CD4-positive, alpha-beta memory T cell (primary cell): ENCODE data around the gene RNF2. TPM values are rescaled to one million over a fixed set of nuclear protein-coding genes. Genes with fewer than 3 reads are reported as not detected.

ENCODE experiments used
- CTCF ChIA-PET: fragments of 350-600 bp; sonication (Branson Sonifier 250); formaldehyde crosslinking; loops from one replicate; lab custom pipeline; 2021; ENCODE audit warnings: inconsistent platforms; ENCODE audit not compliant: partially characterized antibody; lab: Charles Lee
- POLR2A ChIA-PET: fragments of 350-600 bp; sonication (Branson Sonifier 250); formaldehyde crosslinking; loops from one replicate; lab custom pipeline; 2021; ENCODE audit not compliant: partially characterized antibody; lab: Charles Lee
- DNase-seq, 5 donors: peaks; one replicate each; pipeline versions ENCODE4 v3.0.0 to v3.0.0-alpha.2; 2020 to 2022; ENCODE audit warnings: mixed read lengths in 1 of 5
- H3K27ac ChIP-seq: one replicate; pipeline ENCODE4 v1.7.0; 2013; ENCODE audit warnings: low read depth, low read length
- H3K27me3 ChIP-seq: 2 replicates; pipeline ENCODE4 v1.7.0; 2013; ENCODE audit warnings: mild to moderate bottlenecking, low read length, moderate library complexity; ENCODE audit not compliant: insufficient read depth
- H3K36me3 ChIP-seq: 2 replicates; pipeline ENCODE4 v1.7.0; 2013; ENCODE audit warnings: mild to moderate bottlenecking, low read length, moderate library complexity; ENCODE audit not compliant: insufficient read depth
- H3K4me1 ChIP-seq: 2 replicates; pipeline ENCODE4 v1.7.0; 2013; ENCODE audit warnings: mild to moderate bottlenecking, low read length, moderate library complexity; ENCODE audit not compliant: insufficient read depth
- H3K4me3 ChIP-seq, 2 donors: one replicate each; pipeline ENCODE4 v1.7.0; 2013; ENCODE audit warnings: low read length in 2 of 2, mild to moderate bottlenecking in 1 of 2
- H3K9me3 ChIP-seq, 2 donors: one replicate each; pipeline ENCODE4 v1.7.0; 2013; ENCODE audit warnings: low read length in 2 of 2, control low read depth in 1 of 2; ENCODE audit not compliant: control insufficient read depth in 1 of 2
- H3K27ac Mint-ChIP-seq, 7 donors: one replicate each; pipeline ENCODE4 v1.8.0; 2020 to 2021; ENCODE audit warnings: mixed read lengths in 7 of 7, mild to moderate bottlenecking in 6 of 7, inconsistent platforms in 3 of 7, moderate library complexity in 3 of 7
- H3K27me3 Mint-ChIP-seq, 2 donors: one replicate each; pipeline ENCODE4 v1.8.0; 2020 to 2021; ENCODE audit warnings: mixed read lengths in 2 of 2
- H3K36me3 Mint-ChIP-seq, 2 donors: one replicate each; pipeline ENCODE4 v1.8.0; 2020 to 2021; ENCODE audit warnings: mixed read lengths in 2 of 2, inconsistent platforms in 1 of 2, mild to moderate bottlenecking in 1 of 2
- H3K4me1 Mint-ChIP-seq, 4 donors: one replicate each; pipeline ENCODE4 v1.8.0; 2020 to 2021; ENCODE audit warnings: mixed read lengths in 4 of 4, mild to moderate bottlenecking in 1 of 4
- H3K4me3 Mint-ChIP-seq, 8 donors: one replicate each; pipeline ENCODE4 v1.8.0; 2020 to 2021; ENCODE audit warnings: mixed read lengths in 8 of 8, mild to moderate bottlenecking in 7 of 8, moderate library complexity in 6 of 8, inconsistent platforms in 3 of 8
- H3K9me3 Mint-ChIP-seq, 8 donors: one replicate each; pipeline ENCODE4 v1.8.0; 2020 to 2021; ENCODE audit warnings: mixed read lengths in 8 of 8, mild to moderate bottlenecking in 5 of 8, inconsistent platforms in 3 of 8, moderate library complexity in 1 of 8
- intact Hi-C: fragments of 100-400 bp; cut with micrococcal nuclease; formaldehyde crosslinking; loops from one replicate; pipeline ENCODE4 v1.15.1; 2023
- polyA plus RNA-seq, 2 donors: library from polyadenylated mRNA; unstranded; fragments of 300-500 nt; fragmentation: Illumina TruSeq; gene quantifications; one replicate each; pipeline ENCODE4 v1.2.3, GENCODE V29; 2021
- total RNA-seq, 2 experiments: library from RNA; stranded (reverse); gene quantifications; one replicate each; pipeline ENCODE4 v1.2.3, GENCODE V29; 2021

The RNF2 gene
- total and polyA plus RNA-seq, 4 experiments from 2014 or later: 26.5 to 37.1 (median 27.0) TPM

DNA sequence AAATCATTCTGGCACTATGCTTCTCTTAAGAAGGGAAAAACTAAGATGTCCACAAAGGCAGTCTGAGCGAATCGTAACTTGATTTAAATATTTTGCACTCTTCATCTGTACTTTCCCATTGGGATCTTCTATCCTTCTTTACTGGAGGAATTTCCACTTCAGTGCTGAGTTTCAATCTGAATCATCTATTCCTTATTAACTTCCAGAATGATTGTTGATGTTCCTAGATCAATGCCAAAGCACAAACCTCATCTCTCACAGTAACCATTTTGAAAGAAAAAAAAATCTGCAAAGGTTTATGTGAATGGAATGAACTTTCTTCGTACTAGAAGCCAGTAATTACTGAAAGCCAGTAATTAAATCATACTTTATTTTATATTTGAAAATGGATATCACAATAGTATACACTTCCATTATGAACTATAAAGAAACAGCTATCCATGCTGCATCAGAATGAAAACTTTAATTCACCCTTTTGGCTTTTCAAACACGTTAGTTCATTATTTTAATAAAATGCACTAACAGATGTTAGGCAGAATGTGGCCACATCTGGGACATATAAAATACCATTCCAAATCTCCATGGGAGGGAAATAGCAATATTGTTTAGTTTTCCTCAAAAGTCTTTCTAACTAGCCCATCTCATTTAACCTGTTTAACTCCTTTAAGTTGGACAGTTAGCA is 5.5 kb upstream of the RNF2 start:
- Histone ChIP-seq H3K4me3 (no peak overlapping the region), H3K4me1 (peaks cover 9% of the 10 kb centered on the region), H3K27ac (no peak overlapping the region), H3K36me3 (no peaks in the 10 kb centered on the region), H3K9me3 (peaks cover 0 to 3% of the 10 kb centered on the region in 2 donors), H3K27me3 (no peaks in the 10 kb centered on the region)
- no peak overlapping the region for H3K27ac Mint-ChIP-seq
- intact Hi-C loops: no loop called here
- ChIA-PET CTCF (no interaction called here), POLR2A (no interaction called here)
- no peaks in the 10 kb centered on the region for H3K27me3 Mint-ChIP-seq
- H3K4me1 Mint-ChIP-seq: peaks cover 4 to 10% (median 8%) of the 10 kb centered on the region in 4 donors
- H3K9me3 Mint-ChIP-seq: no peaks in the 10 kb centered on the region
- H3K4me3 Mint-ChIP-seq: no peak overlapping the region
- DNase-seq: no peak
- H3K36me3 Mint-ChIP-seq: peaks cover 0 to 1% of the 10 kb centered on the region in 2 donors

DNA sequence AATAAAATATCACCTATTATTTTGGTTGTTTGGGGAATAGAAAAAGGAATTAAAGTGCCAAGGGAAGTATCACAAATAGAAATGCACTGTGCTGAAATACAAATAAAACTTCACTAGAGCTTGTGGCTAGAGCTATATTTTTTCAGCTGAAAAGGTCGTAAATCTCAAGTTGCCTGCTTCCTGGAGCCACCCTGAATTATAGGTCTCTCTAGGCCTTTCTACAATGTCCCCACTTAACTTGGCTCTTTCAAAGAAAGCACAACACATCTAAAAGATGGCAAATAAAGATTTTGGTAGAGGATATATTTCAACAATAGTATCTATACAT is 5.0 kb upstream of the RNF2 start:
- H3K27ac Mint-ChIP-seq: no peak overlapping the region
- Histone ChIP-seq H3K36me3 (no peaks in the 10 kb centered on the region), H3K4me1 (peaks cover 10% of the 10 kb centered on the region), H3K4me3 (no peak overlapping the region), H3K9me3 (peaks cover 0 to 3% of the 10 kb centered on the region in 2 donors), H3K27me3 (no peaks in the 10 kb centered on the region), H3K27ac (no peak overlapping the region)
- CTCF ChIA-PET: no interaction called here
- POLR2A ChIA-PET: no interaction called here
- no peak for DNase-seq
- intact Hi-C loops: no loop called here
- peaks cover 0 to 3% of the 10 kb centered on the region in 2 donors for H3K36me3 Mint-ChIP-seq
- H3K4me1 Mint-ChIP-seq: peaks cover 6 to 11% (median 10%) of the 10 kb centered on the region in 4 donors
- H3K4me3 Mint-ChIP-seq: no peak overlapping the region
- no peaks in the 10 kb centered on the region for H3K27me3 Mint-ChIP-seq
- no peaks in the 10 kb centered on the region for H3K9me3 Mint-ChIP-seq

DNA sequence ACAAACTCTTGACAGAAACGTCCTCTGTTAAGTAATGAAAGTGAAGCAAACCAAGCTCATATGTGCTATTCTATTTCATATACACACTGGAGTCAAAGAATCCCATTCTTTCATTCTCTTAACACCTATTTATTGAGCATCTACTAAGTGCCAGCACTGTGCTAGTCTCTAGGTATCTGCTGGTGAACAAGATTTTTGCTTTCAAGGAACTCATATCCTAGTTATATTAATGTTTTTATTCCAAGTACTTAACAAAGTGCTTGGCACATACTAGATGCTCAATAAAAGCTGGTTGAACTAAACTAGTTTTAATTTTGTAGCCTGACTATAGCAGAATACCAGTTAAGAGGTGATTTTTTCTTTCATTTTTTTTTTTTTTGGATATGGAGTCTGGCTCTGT is 3.6 kb upstream of the RNF2 start:
- DNase-seq: no peak
- Mint-ChIP-seq H3K36me3 (peaks cover 0 to 8% of the 10 kb centered on the region in 2 donors), H3K4me1 (peaks cover 11 to 19% (median 17%) of the 10 kb centered on the region in 4 donors), H3K27me3 (no peaks in the 10 kb centered on the region), H3K4me3 (no peak overlapping the region), H3K27ac (no peak overlapping the region), H3K9me3 (no peaks in the 10 kb centered on the region)
- CTCF ChIA-PET: no interaction called here
- POLR2A ChIA-PET: no interaction called here
- intact Hi-C loops: no loop called here
- Histone ChIP-seq H3K4me3 (no peak overlapping the region), H3K36me3 (no peaks in the 10 kb centered on the region), H3K4me1 (peaks cover 13% of the 10 kb centered on the region), H3K9me3 (peaks cover 0 to 3% of the 10 kb centered on the region in 2 donors), H3K27ac (no peak overlapping the region), H3K27me3 (no peaks in the 10 kb centered on the region)

DNA sequence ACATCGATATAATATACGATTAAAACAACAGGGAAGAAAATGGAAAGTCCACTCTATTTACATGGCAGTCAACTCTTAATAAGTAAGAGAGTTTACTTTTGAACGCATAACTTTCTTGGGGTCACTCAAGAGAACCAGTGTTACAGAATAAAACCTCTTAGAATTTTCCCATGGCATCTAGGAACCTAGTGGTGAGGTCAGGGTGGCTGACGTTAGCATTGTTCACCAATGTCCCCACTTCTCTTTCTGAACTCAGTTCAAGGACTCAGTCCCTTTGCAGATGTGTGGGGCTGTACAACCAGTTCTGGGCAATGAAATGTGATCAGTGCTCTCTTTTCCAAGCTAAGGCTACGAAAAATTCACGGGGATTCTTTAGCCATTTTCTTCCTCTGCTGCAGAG is 2.6 kb upstream of the RNF2 start:
- no peaks in the 10 kb centered on the region for H3K27me3 ChIP-seq
- no peak overlapping the region for H3K4me3 ChIP-seq
- H3K4me1 ChIP-seq: peaks cover 22% of the 10 kb centered on the region
- H3K36me3 ChIP-seq: no peaks in the 10 kb centered on the region
- CTCF ChIA-PET: no interaction called here
- Mint-ChIP-seq H3K4me3 (no peak overlapping the region), H3K27ac (peak overlapping the region in 4 of 7 donors; percentile 17 to 59 (median 38)), H3K27me3 (no peaks in the 10 kb centered on the region), H3K4me1 (peaks cover 18 to 29% (median 25%) of the 10 kb centered on the region in 4 donors), H3K36me3 (peaks cover 0 to 8% of the 10 kb centered on the region in 2 donors), H3K9me3 (no peaks in the 10 kb centered on the region)
- H3K27ac ChIP-seq: no peak overlapping the region
- POLR2A ChIA-PET: no interaction called here
- intact Hi-C loops: no loop called here
- DNase-seq: no peak
- peaks cover 0 to 3% of the 10 kb centered on the region in 2 donors for H3K9me3 ChIP-seq

DNA sequence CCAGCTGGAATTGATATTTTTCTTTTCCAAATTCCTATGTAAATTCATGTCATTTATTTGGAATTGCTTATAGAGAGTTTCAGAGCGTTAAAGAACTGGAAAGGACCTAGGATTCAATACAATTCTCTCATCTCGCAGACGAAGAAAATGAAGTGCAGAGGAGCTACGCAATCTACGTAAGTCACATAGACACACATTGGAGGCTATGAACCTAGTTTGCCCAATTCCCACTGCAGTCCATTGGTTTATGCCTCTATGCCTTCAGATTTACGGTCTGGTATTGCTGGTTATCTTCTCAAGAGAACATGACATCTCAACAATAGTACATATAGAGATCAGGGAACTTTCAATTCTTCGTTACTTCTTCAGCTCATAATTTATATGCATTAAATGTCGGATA is 971 bp upstream of the RNF2 start:
- peak overlapping the region; percentile 89 to 96 (median 94) for H3K4me3 Mint-ChIP-seq
- peak overlapping the region; percentile 86 to 98 (median 96) for H3K27ac Mint-ChIP-seq
- Histone ChIP-seq H3K4me3 (no peak overlapping the region), H3K36me3 (no peaks in the 10 kb centered on the region), H3K9me3 (peaks cover 0 to 3% of the 10 kb centered on the region in 2 donors), H3K27ac (peak overlapping the region; percentile 71), H3K4me1 (peaks cover 28% of the 10 kb centered on the region), H3K27me3 (no peaks in the 10 kb centered on the region)
- ChIA-PET CTCF (interaction anchor here (0.9 to 2.9 kb wide), 5 partner anchors 9 to 126 kb away, joined by 3 to 11 read pairs (median 3); no protein-coding TSS in a partner anchor), POLR2A (interaction anchor here (1.0 to 2.3 kb wide), 3 partner anchors 73 to 522 kb away, joined by 3 to 8 read pairs (median 5); no protein-coding TSS in a partner anchor)
- intact Hi-C loops: no loop called here
- no peak for DNase-seq
- H3K36me3 Mint-ChIP-seq: peaks cover 0 to 8% of the 10 kb centered on the region in 2 donors
- H3K27me3 Mint-ChIP-seq: no peaks in the 10 kb centered on the region
- no peaks in the 10 kb centered on the region for H3K9me3 Mint-ChIP-seq
- H3K4me1 Mint-ChIP-seq: peaks cover 28 to 44% (median 37%) of the 10 kb centered on the region in 4 donors

DNA sequence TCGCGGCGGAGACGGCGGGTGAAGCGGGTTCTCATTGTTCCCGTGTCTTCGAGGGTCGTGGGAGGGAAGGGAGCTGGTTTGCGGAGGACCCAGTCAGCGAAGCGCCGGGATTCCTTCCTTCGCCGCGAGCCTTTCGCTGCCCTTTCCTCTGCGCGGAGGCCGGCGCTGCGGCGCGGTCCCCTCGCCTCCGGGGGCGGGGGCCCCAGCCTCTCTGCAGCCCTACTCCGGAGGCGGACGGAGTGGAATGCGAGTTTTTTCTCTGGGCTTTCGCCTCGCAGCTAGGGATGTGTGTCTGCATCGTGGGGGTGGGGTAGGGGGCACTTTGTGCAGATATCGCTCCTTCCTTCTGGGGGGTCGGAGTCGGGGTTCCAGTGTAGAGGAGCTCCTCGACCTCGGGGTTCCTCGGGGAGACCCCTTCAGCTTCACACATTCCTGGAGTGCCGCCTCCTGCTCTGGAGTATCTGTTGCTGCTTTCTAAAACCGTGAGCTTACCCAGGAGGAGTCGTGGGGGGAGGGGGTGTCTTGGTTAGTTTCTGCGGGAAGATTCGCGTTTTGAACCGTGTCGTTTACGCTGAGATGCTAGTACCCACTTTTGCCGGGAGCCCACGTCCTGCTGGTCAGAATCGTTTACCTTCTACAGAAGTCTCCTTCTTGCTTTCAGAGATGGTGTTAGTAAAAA is 595 bp downstream of the RNF2 start:
- peak overlapping the region; percentile 72 to 78 for H3K4me3 ChIP-seq
- ChIA-PET CTCF (interaction anchor here (0.6 to 2.9 kb wide), 9 partner anchors 11 to 320 kb away, joined by 3 to 11 read pairs (median 3); no protein-coding TSS in a partner anchor), POLR2A (interaction anchor here (0.7 to 2.3 kb wide), 12 partner anchors 10 to 521 kb away, joined by 3 to 30 read pairs (median 3); partner anchors contain the start of genes EDEM3, IVNS1ABP, NIBAN1 and SWT1)
- peak overlapping the region; percentile 71 for H3K27ac ChIP-seq
- H3K27me3 ChIP-seq: no peaks in the 10 kb centered on the region
- no peaks in the 10 kb centered on the region for H3K27me3 Mint-ChIP-seq
- H3K4me1 ChIP-seq: peaks cover 31% of the 10 kb centered on the region
- intact Hi-C loops: loop anchor here (1.0 to 5.0 kb wide), 4 partner anchors 74 to 291 kb away; partner anchors contain the start of genes IVNS1ABP, NIBAN1 and SWT1
- H3K36me3 ChIP-seq: no peaks in the 10 kb centered on the region
- peaks cover 0 to 3% of the 10 kb centered on the region in 2 donors for H3K9me3 ChIP-seq
- peak overlapping the region; percentile 74 to 95 (median 93) for H3K27ac Mint-ChIP-seq
- peaks cover 0 to 8% of the 10 kb centered on the region in 2 donors for H3K36me3 Mint-ChIP-seq
- peak overlapping the region; percentile 94 to 99 (median 96) for H3K4me3 Mint-ChIP-seq
- no peaks in the 10 kb centered on the region for H3K9me3 Mint-ChIP-seq
- peaks cover 36 to 58% (median 48%) of the 10 kb centered on the region in 4 donors for H3K4me1 Mint-ChIP-seq
- peak; percentile 6 to 40 (median 16) for DNase-seq

DNA sequence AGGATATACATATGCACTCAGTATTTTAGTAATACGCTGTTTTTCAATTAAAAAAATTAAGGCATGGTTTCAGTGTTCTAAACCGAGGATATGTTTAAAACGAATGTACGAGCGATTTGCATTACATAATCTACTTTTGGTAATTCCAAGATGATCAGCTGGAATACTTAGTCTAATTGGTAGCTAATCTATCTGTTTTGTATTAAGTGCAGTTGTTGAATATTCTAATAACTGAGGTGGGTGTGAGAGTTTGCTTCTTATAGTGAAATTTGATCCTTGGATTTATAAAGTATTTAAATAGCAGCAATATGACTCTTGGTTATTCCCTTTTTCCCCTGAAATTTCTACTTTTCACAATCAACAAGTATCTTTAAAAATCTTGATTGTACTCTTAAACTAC is 1.3 kb downstream of the RNF2 start:
- peaks cover 31% of the 10 kb centered on the region for H3K4me1 ChIP-seq
- peak overlapping the region; percentile 94 to 99 (median 96) for H3K4me3 Mint-ChIP-seq
- peaks cover 0 to 3% of the 10 kb centered on the region in 2 donors for H3K9me3 ChIP-seq
- H3K9me3 Mint-ChIP-seq: no peaks in the 10 kb centered on the region
- peak overlapping the region; percentile 72 to 78 for H3K4me3 ChIP-seq
- ChIA-PET POLR2A (interaction anchor here (1.0 to 2.3 kb wide), 3 partner anchors 32 to 111 kb away, joined by 3 to 30 read pairs (median 10); partner anchors contain the start of genes NIBAN1, SWT1 and TRMT1L), CTCF (interaction anchor here (1.0 to 2.9 kb wide), 4 partner anchors 11 to 111 kb away, joined by 3 to 7 read pairs (median 3); no protein-coding TSS in a partner anchor)
- H3K27me3 ChIP-seq: no peaks in the 10 kb centered on the region
- H3K27ac Mint-ChIP-seq: peak overlapping the region; percentile 74 to 95 (median 93)
- H3K36me3 ChIP-seq: no peaks in the 10 kb centered on the region
- no peaks in the 10 kb centered on the region for H3K27me3 Mint-ChIP-seq
- DNase-seq: no peak
- peak overlapping the region; percentile 71 for H3K27ac ChIP-seq
- intact Hi-C loops: loop anchor here (5.0 kb wide), 1 partner anchor 74 kb away; the partner anchor contains the start of gene NIBAN1
- H3K4me1 Mint-ChIP-seq: peaks cover 40 to 64% (median 51%) of the 10 kb centered on the region in 4 donors
- H3K36me3 Mint-ChIP-seq: peaks cover 0 to 8% of the 10 kb centered on the region in 2 donors
